Endothelial cell of hepatic sinusoid (primary cell): ENCODE results near the gene MIER2.

Source experiments
- in situ Hi-C: cut with HindIII; loops from 2 replicates; pipeline ENCODE4 v1.10.0; 2017; ENCODE audit warnings: low sequenced_read_pairs

MIER2 gene

GRCh38 chr19:309206-309565, 35.4 kb downstream of the MIER2 start:
- in situ Hi-C loops, result no loop called here

GRCh38 chr19:308471-309205, 36.0 kb downstream of the MIER2 start:
- in situ Hi-C loops, result no loop called here

DNA sequence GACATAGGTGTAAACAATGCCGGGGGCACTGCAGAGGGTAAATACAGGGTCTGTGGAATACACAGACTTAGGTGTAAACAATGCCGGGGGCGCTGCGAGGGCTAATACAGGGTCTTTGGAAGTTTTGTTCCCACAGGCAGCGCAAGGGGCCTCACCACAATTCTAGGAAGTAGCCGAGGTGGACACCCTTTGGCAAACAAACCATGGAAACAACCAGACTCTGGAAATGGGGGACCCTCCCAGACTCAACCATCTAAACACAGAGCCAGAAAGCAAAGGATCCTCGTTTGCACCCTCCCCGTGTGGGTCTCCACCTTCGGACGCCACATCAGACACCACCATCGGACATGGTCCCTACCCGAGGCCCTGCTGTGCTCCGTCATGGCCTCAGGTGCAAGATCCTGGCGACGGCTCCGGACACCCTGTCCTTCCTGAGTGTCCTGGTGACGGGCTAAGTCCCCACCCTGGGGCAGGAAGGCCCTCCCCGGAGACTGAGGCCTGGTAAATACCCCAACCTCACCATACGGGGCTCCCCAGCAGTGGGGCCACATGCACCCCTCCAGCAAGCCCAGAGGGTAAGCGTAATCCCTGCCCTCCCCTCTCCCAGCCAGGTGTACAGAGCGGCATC, 36.7 kb downstream of the MIER2 start:
- in situ Hi-C loops, result no loop called here

- in situ Hi-C loops, result no loop called here
These were observed 37.5 kb downstream of the MIER2 start for GRCh38 chr19:307111-307531.

- in situ Hi-C loops, result no loop called here
These were observed 38.3 kb downstream of the MIER2 start for GRCh38 chr19:306151-306900.

GRCh38 chr19:305240-306150, 39.1 kb downstream of the MIER2 start:
- in situ Hi-C loops, result no loop called here

DNA sequence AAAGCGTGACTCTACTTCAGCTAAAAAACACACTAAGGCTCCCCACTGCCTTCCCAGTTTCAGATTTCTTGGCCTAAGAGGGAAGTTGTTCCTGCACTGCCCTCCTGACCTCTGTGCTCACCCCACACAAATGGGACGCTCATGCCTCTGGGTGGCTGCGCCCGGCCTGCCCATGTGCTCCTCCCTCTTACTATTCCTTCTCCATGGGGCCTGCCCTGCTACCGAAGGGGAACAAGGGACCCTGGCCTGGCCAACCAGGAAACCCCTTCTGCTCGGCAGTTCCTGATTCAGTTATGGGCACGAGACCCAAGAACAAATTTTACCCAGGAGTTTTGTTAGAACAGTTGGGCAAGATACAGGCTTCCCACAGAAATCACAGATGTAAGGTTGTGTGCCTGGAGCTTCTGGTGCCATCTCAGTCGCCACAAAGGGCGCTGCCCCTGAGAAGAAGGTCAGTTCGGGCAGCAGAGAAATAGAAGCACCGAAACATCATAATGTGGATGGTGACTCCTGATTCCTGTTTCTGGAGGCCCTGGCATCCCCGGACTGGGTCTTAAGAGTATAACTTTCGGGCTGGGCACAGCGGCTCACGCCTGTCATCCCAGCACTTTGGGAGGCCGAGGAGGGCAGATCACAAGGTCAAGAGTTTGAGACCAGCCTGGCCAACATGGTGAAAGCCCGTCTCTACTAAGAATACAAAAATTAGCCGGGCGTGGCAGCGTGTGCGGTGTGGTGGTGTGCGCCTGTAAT, 47.9 kb downstream of the MIER2 start:
- in situ Hi-C loops, result no loop called here

DNA sequence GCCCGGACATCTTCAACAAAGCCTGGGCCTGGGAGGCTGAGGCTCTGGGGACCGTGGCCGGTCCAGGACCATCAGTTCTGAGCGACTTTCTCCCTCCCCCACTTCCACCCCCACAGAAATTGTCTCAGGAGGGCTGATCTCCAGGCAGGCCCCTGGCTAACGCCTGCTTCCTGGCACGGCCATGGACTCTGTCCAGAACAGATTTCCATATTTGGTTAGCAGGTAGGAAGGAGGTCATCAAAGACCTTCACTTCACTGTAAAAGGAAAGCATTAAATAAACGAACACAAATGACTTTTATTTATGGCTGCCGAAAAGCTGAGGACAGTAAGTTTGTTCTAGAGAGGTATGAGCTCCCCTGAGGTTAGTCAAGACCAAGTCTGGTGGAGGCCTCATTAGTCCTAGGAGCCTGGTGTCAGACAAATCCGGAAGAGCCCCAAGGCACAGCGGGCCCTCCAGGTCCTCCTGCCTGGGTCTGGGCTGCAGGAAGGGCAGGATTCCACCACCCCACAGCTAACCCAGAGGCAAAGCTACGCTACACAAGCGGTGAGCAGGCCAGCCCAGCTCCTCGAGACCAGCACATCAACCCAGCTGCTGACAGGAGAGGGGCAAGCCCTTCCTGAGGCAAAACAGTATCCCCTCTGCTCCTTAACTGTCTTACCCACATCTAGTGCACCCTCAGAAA, 48.8 kb downstream of the MIER2 start:
- in situ Hi-C loops, result no loop called here

DNA sequence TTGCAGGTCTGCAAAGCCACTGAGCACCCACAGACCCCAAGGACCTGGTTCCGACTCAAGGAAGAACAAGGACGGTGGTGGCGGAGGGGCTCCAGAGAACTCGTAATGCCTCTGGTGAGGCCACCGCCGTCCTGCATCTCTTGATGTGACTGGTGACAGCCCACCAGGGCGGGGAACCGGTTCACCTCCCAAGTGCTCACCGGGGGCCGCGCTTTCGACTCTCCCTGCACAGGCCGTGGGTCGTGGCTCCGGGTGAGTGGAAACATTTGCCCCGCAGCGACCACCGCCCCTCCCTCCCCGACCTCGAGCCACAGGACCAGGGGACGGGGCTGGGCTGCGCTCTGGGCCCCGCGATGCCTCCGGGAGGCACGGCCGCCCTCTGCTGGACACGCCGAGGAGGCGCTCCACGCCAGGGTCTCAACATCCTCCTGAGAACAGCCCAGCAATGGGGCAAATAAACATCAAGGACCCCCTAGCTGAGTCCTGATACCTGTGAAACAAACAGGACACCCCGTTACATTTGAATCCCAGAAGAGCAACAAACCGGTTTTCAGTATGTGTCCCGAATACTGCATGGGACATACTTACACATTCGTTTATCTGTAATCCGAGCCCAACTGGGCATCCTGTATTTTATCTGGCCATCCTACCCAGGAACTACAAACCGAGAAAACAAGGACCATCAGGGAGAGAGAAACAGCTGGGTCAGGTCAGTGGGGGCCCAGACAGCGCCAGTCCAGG, 49.5 kb downstream of the MIER2 start:
- in situ Hi-C loops, result no loop called here

DNA sequence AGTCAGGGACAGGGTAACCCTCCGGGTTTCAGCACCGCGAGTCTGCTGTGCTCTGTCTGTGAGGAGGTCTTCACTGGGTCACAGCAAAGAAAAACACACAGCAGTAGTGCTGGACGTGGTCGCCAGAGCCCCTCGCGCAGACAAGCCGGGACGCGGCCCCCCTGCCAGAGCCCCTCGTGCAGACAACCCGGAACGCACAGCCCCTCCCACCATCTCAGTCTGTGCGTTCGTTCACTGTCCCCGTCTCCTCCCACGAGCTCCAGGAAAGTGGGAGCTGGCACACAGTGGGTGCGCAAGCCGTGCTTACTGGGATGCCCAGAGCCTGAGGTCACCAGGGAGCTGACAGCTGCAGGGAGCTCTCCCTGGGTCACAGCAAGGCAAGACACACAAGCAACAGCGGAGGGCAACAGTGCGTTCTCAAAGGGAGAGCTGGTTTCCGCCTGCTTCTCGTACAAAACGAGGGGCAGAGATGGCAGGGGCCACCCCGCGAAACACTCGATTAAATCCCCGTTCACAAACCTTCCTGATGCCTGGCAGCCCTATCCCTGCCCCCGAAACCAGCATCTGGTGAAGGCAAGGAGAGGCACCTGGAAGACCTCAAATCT, 50.2 kb downstream of the MIER2 start:
- in situ Hi-C loops, result no loop called here

DNA sequence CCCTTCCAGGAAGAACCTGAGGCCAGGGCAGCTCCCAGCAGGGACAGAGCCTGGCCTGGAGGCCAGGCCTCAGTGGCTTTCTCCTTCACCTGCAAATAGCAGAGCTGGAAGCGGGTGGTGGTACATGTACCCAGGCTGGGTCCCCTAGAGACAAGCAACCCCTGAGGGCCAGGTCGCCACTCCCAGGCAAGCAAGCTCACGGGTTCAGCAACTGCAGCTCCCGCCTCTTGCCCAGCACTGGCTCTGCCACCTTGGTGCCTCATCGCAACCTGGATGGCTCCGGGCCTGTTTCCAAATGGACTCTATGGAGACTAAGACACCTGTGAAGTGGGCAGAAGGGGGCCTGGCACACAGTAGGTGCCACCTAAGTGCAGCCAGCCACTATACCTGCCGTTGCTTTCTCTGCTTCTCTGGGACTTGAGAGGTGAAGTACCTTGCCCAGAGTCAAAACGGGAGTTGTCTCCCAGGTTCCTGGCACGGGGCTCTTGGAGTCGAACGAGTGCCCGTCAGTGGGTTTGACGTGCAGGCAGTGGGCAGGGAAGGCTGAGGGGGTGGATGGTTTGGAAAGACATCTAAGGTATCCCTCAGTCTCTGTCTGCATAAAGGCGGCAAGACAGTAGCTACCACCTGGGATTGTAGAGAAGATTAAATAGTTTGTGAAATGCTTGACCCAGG, 51.0 kb downstream of the MIER2 start:
- in situ Hi-C loops, result no loop called here

GRCh38 chr19:292951-293350, 51.6 kb downstream of the MIER2 start:
- in situ Hi-C loops, result no loop called here

- in situ Hi-C loops, result no loop called here
These were observed 52.2 kb downstream of the MIER2 start for GRCh38 chr19:292281-292884.

DNA sequence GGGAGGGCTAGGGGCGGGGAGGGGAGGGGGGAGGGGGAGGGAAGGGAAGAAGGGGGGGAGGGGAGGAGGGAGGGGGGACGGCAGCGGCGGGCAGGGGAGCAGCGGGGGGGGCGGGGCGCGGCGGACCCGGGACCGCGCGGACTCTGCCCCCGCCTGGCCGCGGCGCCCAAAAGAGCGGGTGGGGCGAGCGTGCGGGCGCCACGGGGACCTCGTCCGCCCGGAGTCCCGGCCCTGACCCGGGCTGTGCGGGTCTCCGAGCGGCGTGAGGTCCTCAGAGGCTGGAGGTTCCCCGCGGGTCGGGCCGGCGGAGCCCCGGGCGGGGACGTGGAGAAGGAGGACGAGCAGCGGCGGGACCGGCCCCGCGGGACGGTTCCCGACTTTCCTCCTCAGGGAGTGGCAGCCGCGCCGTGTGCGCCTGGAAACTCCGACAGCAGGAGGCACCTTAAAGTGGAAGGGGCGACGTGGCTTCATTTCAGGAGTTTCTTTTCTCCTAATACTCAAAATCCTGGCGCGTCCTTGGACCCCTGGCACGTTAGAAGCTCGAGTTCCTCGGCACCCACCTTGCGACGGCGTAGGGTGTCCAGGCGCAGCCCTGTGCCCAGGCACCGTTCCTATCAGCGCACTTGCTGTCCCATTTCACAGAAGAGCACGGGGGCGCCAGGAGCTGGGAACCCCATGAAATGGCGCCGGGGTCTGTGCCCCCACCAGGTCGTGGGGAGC, 52.9 kb downstream of the MIER2 start:
- in situ Hi-C loops, result no loop called here

DNA sequence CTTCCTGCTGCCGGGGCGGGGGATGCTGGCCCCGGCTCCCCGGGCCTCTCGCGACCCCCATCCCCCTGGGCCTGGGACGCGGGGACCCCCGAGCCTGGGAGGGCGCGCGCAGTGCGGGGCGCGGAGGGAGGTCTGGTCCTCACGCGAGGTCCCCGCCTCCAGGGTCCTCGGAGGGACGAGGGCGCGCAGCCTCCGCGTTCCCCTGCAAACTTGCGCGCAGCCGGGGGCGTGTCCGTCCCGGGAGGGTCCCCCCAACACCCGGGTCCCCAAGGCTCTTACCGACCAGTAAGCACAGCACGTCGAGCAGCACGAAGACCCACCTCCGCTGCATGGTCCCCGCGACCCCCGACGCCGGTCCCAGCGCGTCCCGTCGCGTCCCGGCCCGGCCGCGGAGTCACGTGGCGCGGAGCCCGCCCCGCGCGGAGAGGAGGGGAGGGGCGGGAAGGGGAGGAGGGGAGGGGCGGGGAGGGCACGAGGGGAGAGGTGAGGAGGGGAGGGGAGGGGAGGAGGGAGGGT, 53.5 kb downstream of the MIER2 start, which contains the start of gene PLPP2:
Gene PLPP2 (minus strand): TSS at position 398 of the 516 bp plus-strand sequence. CDS start 67 bp downstream, at position 331.
- in situ Hi-C loops, result no loop called here

- in situ Hi-C loops, result no loop called here
These were observed 54.1 kb downstream of the MIER2 start for GRCh38 chr19:290372-291005.
